ENCODE results near the gene MYO5C. TPM values are rescaled to one million over a fixed set of nuclear protein-coding genes. Genes with fewer than 3 reads are reported as not detected.

The MYO5C gene
- total RNA-seq, 1 donor from 2014 or later, result 4.5 TPM

GRCh38 chr15:52309154-52309548, 13.5 kb upstream of the MYO5C start:
- Histone ChIP-seq H3K27ac (ENCODE audit: low read depth, low read length) (no peak overlapping the region), H3K79me2 (ENCODE audit: insufficient read depth, low read length) (no peaks in the 10 kb centered on the region), H3K9ac (ENCODE audit: low read length) (no peak overlapping the region), H3K27me3 (ENCODE audit: insufficient read depth, low read length) (no peaks in the 10 kb centered on the region), H3K4me2 (ENCODE audit: low read length) (no peak overlapping the region), H4K20me1 (ENCODE audit: insufficient read depth, low read length) (no peaks in the 10 kb centered on the region), H3K36me3 (ENCODE audit: insufficient read depth, low read length) (no peaks in the 10 kb centered on the region), H3K9me3 (ENCODE audit: insufficient read depth, low read depth, low read length) (no peaks in the 10 kb centered on the region), H3K4me3 (ENCODE audit: insufficient read depth, low read depth, low read length) (no peak overlapping the region), H3K4me1 (ENCODE audit: insufficient read depth, low read length) (no peaks in the 10 kb centered on the region), H2AFZ (ENCODE audit: low read depth, low read length) (no peak overlapping the region)
- H3K4me3 Mint-ChIP-seq (ENCODE audit: unreplicated experiment), result no peak overlapping the region
- no peaks in the 10 kb centered on the region for H3K4me1 Mint-ChIP-seq (ENCODE audit: low read depth, unreplicated experiment)
- DNase-seq (ENCODE audit: low read depth) (no peak), FAIRE-seq (no peak)
- no peak overlapping the region for H3K27ac Mint-ChIP-seq (ENCODE audit: unreplicated experiment)
- TF ChIP-seq CTCF (IDR thresholded peaks at IDR 0.05; ENCODE audit: insufficient read depth, low read depth, low read length) (no peak), EZH2 (IDR thresholded peaks at IDR 0.05; ENCODE audit: insufficient read depth, low read length) (no peak)
- peaks cover 17% of the 10 kb centered on the region for H3K36me3 Mint-ChIP-seq (ENCODE audit: low read depth, unreplicated experiment)
- H3K9me3 Mint-ChIP-seq (ENCODE audit: unreplicated experiment), result peaks cover 5% of the 10 kb centered on the region
- no peaks in the 10 kb centered on the region for H3K27me3 Mint-ChIP-seq (ENCODE audit: low read depth, unreplicated experiment)

GRCh38 chr15:52308446-52309153, 13.0 kb upstream of the MYO5C start:
- no peak for DNase-seq (ENCODE audit: low read depth)

More at GRCh38 chr15:52308446-52309153, 13.0 kb upstream of the MYO5C start:
- no peaks in the 10 kb centered on the region for H4K20me1 ChIP-seq (ENCODE audit: insufficient read depth, low read length)
- no peak overlapping the region for H3K27ac ChIP-seq (ENCODE audit: low read depth, low read length)
- H3K9me3 ChIP-seq (ENCODE audit: insufficient read depth, low read depth, low read length), result no peaks in the 10 kb centered on the region
- H3K36me3 ChIP-seq (ENCODE audit: insufficient read depth, low read length), result no peaks in the 10 kb centered on the region
- no peaks in the 10 kb centered on the region for H3K79me2 ChIP-seq (ENCODE audit: insufficient read depth, low read length)
- no peak overlapping the region for H2AFZ ChIP-seq (ENCODE audit: low read depth, low read length)
- H3K4me1 ChIP-seq (ENCODE audit: insufficient read depth, low read length), result no peaks in the 10 kb centered on the region
- H3K9me3 Mint-ChIP-seq (ENCODE audit: unreplicated experiment), result peaks cover 5% of the 10 kb centered on the region
- no peak overlapping the region for H3K4me2 ChIP-seq (ENCODE audit: low read length)
- no peaks in the 10 kb centered on the region for H3K4me1 Mint-ChIP-seq (ENCODE audit: low read depth, unreplicated experiment)
- no peak for FAIRE-seq
- no peaks in the 10 kb centered on the region for H3K27me3 Mint-ChIP-seq (ENCODE audit: low read depth, unreplicated experiment)
- H3K27me3 ChIP-seq (ENCODE audit: insufficient read depth, low read length), result no peaks in the 10 kb centered on the region
- no peak for TF ChIP-seq CTCF (IDR thresholded peaks at IDR 0.05; ENCODE audit: insufficient read depth, low read depth, low read length)
- no peak for TF ChIP-seq EZH2 (IDR thresholded peaks at IDR 0.05; ENCODE audit: insufficient read depth, low read length)
- H3K4me3 ChIP-seq (ENCODE audit: insufficient read depth, low read depth, low read length), result no peak overlapping the region
- H3K9ac ChIP-seq (ENCODE audit: low read length), result no peak overlapping the region
- H3K36me3 Mint-ChIP-seq (ENCODE audit: low read depth, unreplicated experiment), result peaks cover 18% of the 10 kb centered on the region
- H3K27ac Mint-ChIP-seq (ENCODE audit: unreplicated experiment), result no peak overlapping the region
- no peak overlapping the region for H3K4me3 Mint-ChIP-seq (ENCODE audit: unreplicated experiment)

Data from astrocyte (in vitro differentiated cells and primary cell).